Breast epithelium (tissue), 3 donors: ENCODE data around the gene WDR19.

ENCODE experiments used
- CTCF ChIP-seq, 3 donors: fragments of 450-650 bp; IDR thresholded peaks; one replicate each; pipeline ENCODE4 v1.5.1; 2016 to 2017; ENCODE audit warnings: antibody characterized with exemption in 3 of 3, mild to moderate bottlenecking in 3 of 3, moderate library complexity in 3 of 3
- POLR2A ChIP-seq: fragments of 450-650 bp; IDR thresholded peaks from one replicate; pipeline ENCODE4 v1.6.1; 2016; ENCODE audit warnings: antibody characterized with exemption, mild to moderate bottlenecking, moderate library complexity
- POLR2AphosphoS5 ChIP-seq, 3 donors: sonication (generic); formaldehyde crosslinking; IDR thresholded peaks; one replicate each; pipeline ENCODE4 v1.6.1; 2017; ENCODE audit warnings: antibody characterized with exemption in 3 of 3

- no peak for TF ChIP-seq CTCF (IDR thresholded peaks at IDR 0.05)
- no peak for TF ChIP-seq POLR2AphosphoS5 (IDR thresholded peaks at IDR 0.05)
- no peak for TF ChIP-seq POLR2A
Measured at GRCh38 chr4:39255871-39256270, 73.5 kb downstream of the WDR19 start.
